Right lobe of liver (tissue), 4 donors: ENCODE results near the gene VPS50.

Experiments
- POLR2A ChIP-seq: fragments of 450-650 bp; IDR thresholded peaks from one replicate; pipeline ENCODE4 v1.6.1; 2017; ENCODE audit warnings: antibody characterized with exemption, mild to moderate bottlenecking
- TF ChIP-seq, protein P1 (sequence below), 4 donors: fragments of 200-600 bp in 3 of 4; fragments of 450-650 bp in 1 of 4; IDR thresholded peaks; one replicate each; pipeline versions ENCODE4 v1.5.1 to v1.8.0; 2016 to 2022; ENCODE audit warnings: antibody characterized with exemption in 4 of 4, mild to moderate bottlenecking in 2 of 4
- donor health status: DM: no; HTN: no; CAD: no.
- donor health status: DM: no; HTN: no; CAD: no.
- donor health status: DM: no; HTN: yes; CAD: no.

GRCh38 chr7:93218997-93219827 lies 13.0 kb upstream of the VPS50 start:
- TF ChIP-seq, protein P1, sequence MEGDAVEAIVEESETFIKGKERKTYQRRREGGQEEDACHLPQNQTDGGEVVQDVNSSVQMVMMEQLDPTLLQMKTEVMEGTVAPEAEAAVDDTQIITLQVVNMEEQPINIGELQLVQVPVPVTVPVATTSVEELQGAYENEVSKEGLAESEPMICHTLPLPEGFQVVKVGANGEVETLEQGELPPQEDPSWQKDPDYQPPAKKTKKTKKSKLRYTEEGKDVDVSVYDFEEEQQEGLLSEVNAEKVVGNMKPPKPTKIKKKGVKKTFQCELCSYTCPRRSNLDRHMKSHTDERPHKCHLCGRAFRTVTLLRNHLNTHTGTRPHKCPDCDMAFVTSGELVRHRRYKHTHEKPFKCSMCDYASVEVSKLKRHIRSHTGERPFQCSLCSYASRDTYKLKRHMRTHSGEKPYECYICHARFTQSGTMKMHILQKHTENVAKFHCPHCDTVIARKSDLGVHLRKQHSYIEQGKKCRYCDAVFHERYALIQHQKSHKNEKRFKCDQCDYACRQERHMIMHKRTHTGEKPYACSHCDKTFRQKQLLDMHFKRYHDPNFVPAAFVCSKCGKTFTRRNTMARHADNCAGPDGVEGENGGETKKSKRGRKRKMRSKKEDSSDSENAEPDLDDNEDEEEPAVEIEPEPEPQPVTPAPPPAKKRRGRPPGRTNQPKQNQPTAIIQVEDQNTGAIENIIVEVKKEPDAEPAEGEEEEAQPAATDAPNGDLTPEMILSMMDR (IDR thresholded peaks at IDR 0.05), result no peak
- no peak for TF ChIP-seq POLR2A
